ENCODE results near the gene ARRB2. TPM values are rescaled to one million over a fixed set of nuclear protein-coding genes. Genes with fewer than 3 reads are reported as not detected.

ARRB2 gene
- total and polyA plus RNA-seq, 2 of the 4 experiments (the other 2 are of a cell fraction): 3.9 to 10.6 TPM

- Histone ChIP-seq H3K4ac (ENCODE audit: low read depth, low read length) (no peak overlapping the region), H4K5ac (ENCODE audit: low read depth, low read length) (no peak overlapping the region), H2BK20ac (ENCODE audit: low read depth, low read length) (no peak overlapping the region), H4K8ac (ENCODE audit: low read depth in 2 of 2, low read length in 2 of 2) (no peak overlapping the region), H4K20me1 (ENCODE audit: insufficient read depth, low read length) (no peaks in the 10 kb centered on the region), H2BK120ac (ENCODE audit: low read depth, low read length) (no peak overlapping the region), H3K27ac (ENCODE audit: insufficient read depth, low read length) (no peak overlapping the region), H3K9me3 (ENCODE audit: control insufficient read depth, insufficient read depth, low read length) (no peaks in the 10 kb centered on the region), H3K14ac (replicated peaks; ENCODE audit: low read depth, low read length) (no peak overlapping the region), H4K91ac (ENCODE audit: insufficient read depth, low read depth, low read length) (no peak overlapping the region), H3K56ac (ENCODE audit: extremely low read depth, insufficient read depth, low read length) (no peak overlapping the region), H3K23ac (ENCODE audit: low read depth, low read length) (no peak overlapping the region), H3K9me1 (ENCODE audit: insufficient read depth, low read length) (no peaks in the 10 kb centered on the region), H2BK5ac (ENCODE audit: low read depth, low read length, poor library complexity, severe bottlenecking) (no peak overlapping the region), H3K79me1 (ENCODE audit: low read depth in 1 of 2, low read length in 2 of 2) (no peaks in the 10 kb centered on the region), H3K4me2 (ENCODE audit: low read depth, low read length) (no peak overlapping the region), H3K4me1 (ENCODE audit: control insufficient read depth, insufficient read depth, low read length) (peaks cover 8% of the 10 kb centered on the region; the same call in 1 of the 2 replicates), H3K9ac (ENCODE audit: low read depth, low read length) (no peak overlapping the region), H2BK15ac (ENCODE audit: low read depth, low read length) (no peak overlapping the region), H3K27me3 (ENCODE audit: control insufficient read depth, insufficient read depth, low read length) (peaks cover 69% of the 10 kb centered on the region), H2AFZ (replicated peaks; ENCODE audit: low read length, poor library complexity) (peak overlapping the region; percentile 41), H2AK5ac (ENCODE audit: low read depth, low read length) (no peak overlapping the region), H3K18ac (ENCODE audit: low read depth, low read length) (no peak overlapping the region), H3K36me3 (ENCODE audit: control insufficient read depth, insufficient read depth, low read length) (no peaks in the 10 kb centered on the region), H3K4me3 (ENCODE audit: insufficient read depth, low read depth, low read length) (no peak overlapping the region), H2AK9ac (replicated peaks; ENCODE audit: low read depth, low read length, poor library complexity) (peak overlapping the region; percentile 72)
- TF ChIP-seq BHLHE40 (IDR thresholded peaks at IDR 0.05; ENCODE audit: low read depth, low read length) (no peak), MXI1 (IDR thresholded peaks at IDR 0.05; ENCODE audit: borderline replicate concordance, low read depth, low read length) (no peak), RFX5 (IDR thresholded peaks at IDR 0.05; ENCODE audit: low read depth, low read length) (no peak), CTCF (conservative IDR thresholded peaks at IDR 0.05; ENCODE audit: low read depth, low read length) (no peak), MAZ (IDR thresholded peaks at IDR 0.05; ENCODE audit: borderline replicate concordance, low read depth, low read length) (no peak), USF2 (IDR thresholded peaks at IDR 0.05; ENCODE audit: low read depth, low read length) (no peak), MAFK (IDR thresholded peaks at IDR 0.05; ENCODE audit: low read depth, low read length) (no peak)
- ChIA-PET POLR2A (ENCODE audit: unreplicated experiment) (no interaction called here), CTCF (no interaction called here)
- WGBS, 2 experiments (ENCODE audit: extremely low coverage in 2 of 2, insufficient read length in 1 of 2): 100% methylated on average over 3 of the region's 8 CpGs; no CpG with 5 or more reads in 1 of the 2 experiments
- dilution Hi-C loops (cut with HindIII; ENCODE audit: low sequenced_read_pairs, unreplicated experiment) (no loop called here), in situ Hi-C loops (cut with MboI; ENCODE audit: low sequenced_read_pairs) (no loop called here), intact Hi-C loops (cut with micrococcal nuclease) (no loop called here)
- ATAC-seq (ENCODE audit: low read depth) (no peak), DNase-seq (no peak)
- BruUV-seq (replicated peaks): no TSS peak
These were observed 30.2 kb downstream of the ARRB2 start for GRCh38 chr17:4740584-4740983.
